Ovary (tissue), 3 donors: ENCODE measurements around the gene FMNL2.

Experiments
- EP300 ChIP-seq: sonication (generic); formaldehyde crosslinking; IDR thresholded peaks from one replicate; pipeline ENCODE4 v1.6.1; 2017; ENCODE audit warnings: antibody characterized with exemption
- POLR2A ChIP-seq: fragments of 450-650 bp; IDR thresholded peaks from one replicate; pipeline ENCODE4 v1.6.1; 2017; ENCODE audit warnings: antibody characterized with exemption, mild to moderate bottlenecking, moderate library complexity
- TF ChIP-seq, protein P1 (sequence below), 3 donors: fragments of 450-650 bp in 2 of 3; fragments of 200-600 bp in 1 of 3; IDR thresholded peaks; one replicate each; pipeline versions ENCODE4 v1.5.1 to v1.8.0; 2016 to 2022; ENCODE audit warnings: antibody characterized with exemption in 3 of 3, mild to moderate bottlenecking in 1 of 3
- donor health status: DM: no; HTN: no; CAD: no.

DNA sequence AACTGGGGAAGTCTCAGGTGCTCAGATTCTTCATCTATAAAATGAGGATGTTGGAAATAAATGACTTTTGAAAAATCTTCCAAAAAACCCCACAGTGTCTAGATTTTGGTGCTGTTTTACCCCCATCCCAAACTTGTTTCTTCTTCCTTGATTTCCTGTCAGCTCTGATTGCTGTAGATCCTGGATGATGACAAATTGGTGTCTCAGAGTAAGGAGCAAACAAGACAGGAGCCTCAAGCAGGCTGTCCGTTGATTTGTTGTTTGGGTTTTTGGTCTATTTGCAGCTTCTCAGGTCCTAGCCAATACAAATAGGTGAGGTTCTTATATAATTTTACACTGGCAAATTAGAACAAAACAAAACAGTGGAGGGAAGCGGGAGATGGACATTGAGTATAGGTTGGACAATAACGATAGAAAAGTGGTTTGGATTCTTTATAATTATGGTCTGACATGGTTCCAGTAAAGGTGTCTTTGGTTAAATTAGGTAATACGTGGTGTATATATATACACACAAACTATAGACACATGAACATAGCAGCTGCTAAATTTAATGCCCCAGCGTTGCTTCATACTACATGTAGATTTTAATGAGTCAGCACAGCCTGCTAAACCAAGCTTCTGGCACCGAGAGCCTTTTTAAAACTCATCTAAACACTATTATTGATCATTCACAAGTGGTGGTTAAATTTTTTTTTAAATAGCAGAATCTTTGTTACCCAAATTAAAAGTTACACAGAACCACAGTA is 142.5 kb downstream of the FMNL2 start:
- TF ChIP-seq, protein P1, sequence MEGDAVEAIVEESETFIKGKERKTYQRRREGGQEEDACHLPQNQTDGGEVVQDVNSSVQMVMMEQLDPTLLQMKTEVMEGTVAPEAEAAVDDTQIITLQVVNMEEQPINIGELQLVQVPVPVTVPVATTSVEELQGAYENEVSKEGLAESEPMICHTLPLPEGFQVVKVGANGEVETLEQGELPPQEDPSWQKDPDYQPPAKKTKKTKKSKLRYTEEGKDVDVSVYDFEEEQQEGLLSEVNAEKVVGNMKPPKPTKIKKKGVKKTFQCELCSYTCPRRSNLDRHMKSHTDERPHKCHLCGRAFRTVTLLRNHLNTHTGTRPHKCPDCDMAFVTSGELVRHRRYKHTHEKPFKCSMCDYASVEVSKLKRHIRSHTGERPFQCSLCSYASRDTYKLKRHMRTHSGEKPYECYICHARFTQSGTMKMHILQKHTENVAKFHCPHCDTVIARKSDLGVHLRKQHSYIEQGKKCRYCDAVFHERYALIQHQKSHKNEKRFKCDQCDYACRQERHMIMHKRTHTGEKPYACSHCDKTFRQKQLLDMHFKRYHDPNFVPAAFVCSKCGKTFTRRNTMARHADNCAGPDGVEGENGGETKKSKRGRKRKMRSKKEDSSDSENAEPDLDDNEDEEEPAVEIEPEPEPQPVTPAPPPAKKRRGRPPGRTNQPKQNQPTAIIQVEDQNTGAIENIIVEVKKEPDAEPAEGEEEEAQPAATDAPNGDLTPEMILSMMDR (IDR thresholded peaks at IDR 0.05): no peak
- TF ChIP-seq POLR2A (no peak), EP300 (no peak)
